CD4-positive, alpha-beta T cell (primary cell): ENCODE measurements around the gene PRDM16. TPM values are rescaled to one million over a fixed set of nuclear protein-coding genes. Genes with fewer than 3 reads are reported as not detected.

ENCODE experiments used
- ATAC-seq: fragments of 200-7000 bp; cut with Tn5 transposase; one replicate; pipeline ENCODE4 v1.10.0; 2022; ENCODE audit warnings: mild to moderate bottlenecking; ENCODE audit not compliant: poor library complexity
- CTCF ChIA-PET: fragments of 350-600 bp; sonication (Branson Sonifier 250); formaldehyde crosslinking; loops from one replicate; lab custom pipeline; 2021; ENCODE audit warnings: antibody characterized with exemption, inconsistent platforms; lab: Charles Lee
- POLR2A ChIA-PET: fragments of 350-600 bp; sonication (Branson Sonifier 250); formaldehyde crosslinking; loops from one replicate; lab custom pipeline; 2021; ENCODE audit warnings: antibody characterized with exemption, inconsistent platforms; lab: Charles Lee
- DNase-seq, 14 experiments: peaks; one replicate each; pipeline ENCODE4 v3.0.0-alpha.2; 2013 to 2020; ENCODE audit warnings: mixed read lengths in 2 of 14
- H3K27ac ChIP-seq, 2 donors: one replicate each; pipeline versions ENCODE4 v1.5.1 to v1.7.0; 2013; ENCODE audit warnings: low read length in 2 of 2, low read depth in 1 of 2, mild to moderate bottlenecking in 1 of 2
- H3K27me3 ChIP-seq, 2 experiments: 1 replicate in 1 of 2; 2 replicates in 1 of 2; pipeline versions ENCODE4 v1.6.1 to v1.7.0; 2013; ENCODE audit warnings: low read length in 2 of 2, control low read depth in 1 of 2, mild to moderate bottlenecking in 1 of 2, moderate library complexity in 1 of 2; ENCODE audit not compliant: insufficient read depth in 2 of 2, control insufficient read depth in 1 of 2
- H3K36me3 ChIP-seq: one replicate; pipeline ENCODE4 v1.6.1; 2013; ENCODE audit warnings: low read length, control low read depth; ENCODE audit not compliant: insufficient read depth
- H3K4me1 ChIP-seq: one replicate; pipeline ENCODE4 v1.6.1; 2013; ENCODE audit warnings: low read length, control low read depth; ENCODE audit not compliant: insufficient read depth
- H3K4me3 ChIP-seq: one replicate; pipeline ENCODE4 v1.5.1; 2013; ENCODE audit warnings: mild to moderate bottlenecking, low read length, moderate library complexity
- H3K9me3 ChIP-seq, 2 experiments: 1 replicate in 1 of 2; 2 replicates in 1 of 2; pipeline versions ENCODE4 v1.6.1 to v1.7.0; 2013; ENCODE audit warnings: low read length in 2 of 2, mild to moderate bottlenecking in 2 of 2, control low read depth in 1 of 2, moderate library complexity in 1 of 2; ENCODE audit not compliant: control insufficient read depth in 1 of 2, insufficient read depth in 1 of 2
- H3K27ac Mint-ChIP-seq: one replicate; pipeline ENCODE4 v1.8.0; 2020; ENCODE audit warnings: mixed read lengths
- H3K27me3 Mint-ChIP-seq: one replicate; pipeline ENCODE4 v1.8.0; 2021; ENCODE audit warnings: mixed read lengths
- H3K36me3 Mint-ChIP-seq: one replicate; pipeline ENCODE4 v1.8.0; 2021; ENCODE audit warnings: low read depth, mixed read lengths
- H3K4me1 Mint-ChIP-seq: one replicate; pipeline ENCODE4 v1.8.0; 2021; ENCODE audit warnings: low read depth, mixed read lengths
- H3K4me3 Mint-ChIP-seq: one replicate; pipeline ENCODE4 v1.8.0; 2020; ENCODE audit warnings: mild to moderate bottlenecking, mixed read lengths
- H3K9me3 Mint-ChIP-seq: one replicate; pipeline ENCODE4 v1.8.0; 2020; ENCODE audit warnings: mixed read lengths
- intact Hi-C, 2 experiments: fragments of 100-400 bp; cut with DNase I in 1 of 2; cut with micrococcal nuclease in 1 of 2; formaldehyde crosslinking; loops; one replicate each; pipeline versions ENCODE4 v1.15.1 to v1.9.0; 2023 to 2025; cut with DNase I, micrococcal nuclease
- total RNA-seq, 174 experiments: library from RNA in 2 of 174; stranded (reverse) in 2 of 174; gene quantifications; one replicate each; pipeline ENCODE4 v1.2.3 and lab custom pipeline; 2021 to 2026
- TF ChIP-seq, protein P1 (sequence below): fragments of 200-600 bp; IDR thresholded peaks from one replicate; pipeline ENCODE4 v1.8.0; 2022; ENCODE audit warnings: antibody characterized with exemption, mild to moderate bottlenecking

Gene PRDM16
- total RNA-seq, 2 experiments from 2014 or later: not detected

DNA sequence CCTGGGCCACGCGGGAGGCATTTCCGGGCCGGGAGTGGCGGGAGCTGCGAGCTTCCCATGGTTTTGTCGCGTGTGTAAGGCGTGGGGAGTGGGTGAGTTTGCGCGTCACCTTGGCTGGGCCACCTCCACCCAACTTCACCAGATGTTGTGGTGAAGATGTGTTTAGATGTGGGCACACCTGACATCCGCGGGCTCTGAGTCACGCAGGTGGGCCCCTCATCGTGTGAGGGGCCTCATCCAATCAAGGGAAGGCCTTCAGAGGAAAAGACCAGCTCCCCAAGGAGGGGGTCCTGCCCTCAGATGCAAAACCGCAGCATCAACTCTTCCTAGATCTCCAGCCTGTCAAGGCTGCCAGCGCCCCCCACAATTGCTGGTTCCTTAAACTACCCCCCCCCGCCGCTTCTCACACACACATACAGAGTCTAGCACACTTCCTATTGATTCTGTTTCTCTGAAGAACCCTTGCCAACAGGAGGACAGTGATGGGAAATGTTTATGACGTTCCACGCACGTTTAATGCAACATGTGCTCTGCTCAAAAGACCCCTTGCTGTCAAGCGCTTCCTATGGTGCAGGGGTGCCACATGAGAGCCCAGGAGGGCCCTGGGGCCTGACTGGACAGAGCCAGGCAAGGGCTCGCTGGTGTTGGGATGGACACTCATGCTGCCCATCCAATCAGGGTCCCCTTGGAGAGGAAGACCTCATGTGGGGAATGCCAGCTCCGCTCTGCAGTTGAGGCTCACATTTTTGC is 35.8 kb upstream of the PRDM16 start:
- no peak overlapping the region for H3K27ac ChIP-seq

DNA sequence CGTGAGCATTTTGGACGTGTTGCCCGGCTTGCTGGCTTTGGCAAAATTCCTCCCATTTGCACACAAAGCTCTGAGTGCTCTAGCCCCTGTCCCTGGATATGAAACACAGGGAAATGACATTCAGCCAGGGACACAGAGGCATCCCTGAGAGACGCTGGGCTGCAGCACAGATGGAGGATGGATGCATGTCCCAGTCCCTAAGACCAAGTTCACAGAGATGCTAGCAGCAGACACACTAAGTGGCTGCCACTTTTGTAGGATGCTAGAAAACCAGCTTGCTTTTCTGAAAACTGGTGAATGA is 35.3 kb upstream of the PRDM16 start:
- Histone ChIP-seq H3K36me3 (no peaks in the 10 kb centered on the region), H3K4me3 (no peak overlapping the region), H3K4me1 (peaks cover 36% of the 10 kb centered on the region), H3K27ac (no peak overlapping the region), H3K9me3 (no peaks in the 10 kb centered on the region), H3K27me3 (no peaks in the 10 kb centered on the region)
- DNase-seq (no peak), ATAC-seq (no peak)
- Mint-ChIP-seq H3K27me3 (no peaks in the 10 kb centered on the region), H3K27ac (peak overlapping the region; percentile 97), H3K36me3 (no peaks in the 10 kb centered on the region), H3K4me1 (peaks cover 37% of the 10 kb centered on the region), H3K9me3 (no peaks in the 10 kb centered on the region), H3K4me3 (peak overlapping the region; percentile 81)
- CTCF ChIA-PET: no interaction called here
- TF ChIP-seq, protein P1, sequence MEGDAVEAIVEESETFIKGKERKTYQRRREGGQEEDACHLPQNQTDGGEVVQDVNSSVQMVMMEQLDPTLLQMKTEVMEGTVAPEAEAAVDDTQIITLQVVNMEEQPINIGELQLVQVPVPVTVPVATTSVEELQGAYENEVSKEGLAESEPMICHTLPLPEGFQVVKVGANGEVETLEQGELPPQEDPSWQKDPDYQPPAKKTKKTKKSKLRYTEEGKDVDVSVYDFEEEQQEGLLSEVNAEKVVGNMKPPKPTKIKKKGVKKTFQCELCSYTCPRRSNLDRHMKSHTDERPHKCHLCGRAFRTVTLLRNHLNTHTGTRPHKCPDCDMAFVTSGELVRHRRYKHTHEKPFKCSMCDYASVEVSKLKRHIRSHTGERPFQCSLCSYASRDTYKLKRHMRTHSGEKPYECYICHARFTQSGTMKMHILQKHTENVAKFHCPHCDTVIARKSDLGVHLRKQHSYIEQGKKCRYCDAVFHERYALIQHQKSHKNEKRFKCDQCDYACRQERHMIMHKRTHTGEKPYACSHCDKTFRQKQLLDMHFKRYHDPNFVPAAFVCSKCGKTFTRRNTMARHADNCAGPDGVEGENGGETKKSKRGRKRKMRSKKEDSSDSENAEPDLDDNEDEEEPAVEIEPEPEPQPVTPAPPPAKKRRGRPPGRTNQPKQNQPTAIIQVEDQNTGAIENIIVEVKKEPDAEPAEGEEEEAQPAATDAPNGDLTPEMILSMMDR: no peak
- POLR2A ChIA-PET: interaction anchor here (0.8 kb wide), 1 partner anchor 124 kb away, joined by 3 read pairs; no protein-coding TSS in a partner anchor
- intact Hi-C loops: no loop called here

More for the DNA sequence above, 35.8 kb upstream of the PRDM16 start:
- Histone ChIP-seq H3K36me3 (no peaks in the 10 kb centered on the region), H3K27me3 (peaks cover 0 to 2% of the 10 kb centered on the region in 2 experiments), H3K9me3 (no peaks in the 10 kb centered on the region), H3K4me1 (peaks cover 31% of the 10 kb centered on the region), H3K4me3 (no peak overlapping the region)
- Mint-ChIP-seq H3K27me3 (no peaks in the 10 kb centered on the region), H3K36me3 (no peaks in the 10 kb centered on the region), H3K27ac (peak overlapping the region; percentile 97), H3K4me3 (peak overlapping the region; percentile 81), H3K4me1 (peaks cover 37% of the 10 kb centered on the region), H3K9me3 (no peaks in the 10 kb centered on the region)
- ChIA-PET POLR2A (interaction anchor here (0.7 to 0.8 kb wide), 2 partner anchors 125 to 480 kb away, joined by 3 read pairs; no protein-coding TSS in a partner anchor), CTCF (no interaction called here)
- intact Hi-C loops: no loop called here
- TF ChIP-seq, protein P1: no peak
- ATAC-seq: peak; percentile 87
- DNase-seq: peak; percentile 21 to 86 (median 59)

DNA sequence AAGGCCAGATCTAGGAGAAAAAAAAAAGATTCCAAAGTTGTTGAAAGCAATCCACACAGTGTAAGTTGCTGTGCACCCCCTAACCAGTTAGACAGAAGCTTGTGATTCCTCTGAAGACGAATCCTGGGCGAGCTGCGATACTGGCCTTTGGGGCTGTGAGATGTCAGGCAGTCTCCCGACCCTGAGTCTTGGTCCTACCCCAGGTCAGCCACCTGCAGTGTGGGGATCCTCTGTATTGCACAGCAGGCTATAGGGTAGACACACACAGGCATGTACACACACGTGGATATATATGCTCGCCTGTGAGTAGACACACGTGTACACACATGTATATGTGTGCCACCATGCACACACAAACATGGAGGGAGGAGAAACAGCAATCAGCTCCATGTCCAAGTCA is 34.8 kb upstream of the PRDM16 start:
- ChIA-PET POLR2A (no interaction called here), CTCF (no interaction called here)
- ATAC-seq: no peak
- H3K4me3 Mint-ChIP-seq: no peak overlapping the region
- TF ChIP-seq, protein P1: no peak
- Histone ChIP-seq H3K36me3 (no peaks in the 10 kb centered on the region), H3K27ac (no peak overlapping the region), H3K4me1 (peaks cover 40% of the 10 kb centered on the region), H3K9me3 (no peaks in the 10 kb centered on the region), H3K27me3 (no peaks in the 10 kb centered on the region), H3K4me3 (no peak overlapping the region)
- no peaks in the 10 kb centered on the region for H3K36me3 Mint-ChIP-seq
- H3K4me1 Mint-ChIP-seq: peaks cover 37% of the 10 kb centered on the region
- no peaks in the 10 kb centered on the region for H3K27me3 Mint-ChIP-seq
- peak overlapping the region; percentile 97 for H3K27ac Mint-ChIP-seq
- intact Hi-C loops: no loop called here
- no peak for DNase-seq
- H3K9me3 Mint-ChIP-seq: no peaks in the 10 kb centered on the region
